K562 (cell line): ENCODE data around the gene TSPAN32. TPM values are rescaled to one million over a fixed set of nuclear protein-coding genes. Genes with fewer than 3 reads are reported as not detected.

Experiments used
- ATAC-seq: fragments of 200-7000 bp; cut with Tn5 transposase; 3 replicates; pipeline ENCODE4 v1.9.1; 2020; ENCODE audit warnings: moderate library complexity
- BruUV-seq: library from RNA; stranded (reverse); fragments of 400-500 nt; replicated peaks from 2 replicates; lab custom pipeline; 2021; lab: Mats Ljungman, UMichigan
- CTCF ChIA-PET: fragments of 300-600 bp; formaldehyde crosslinking; extraction: SDS; loops from one replicate; lab custom pipeline; 2021; ENCODE audit warnings: low intra/inter-chr PET ratio; lab: Yijun Ruan, JAX
- POLR2A ChIA-PET: fragments of 300-600, 350-650 bp; sonication (Branson Sonifier 250); formaldehyde crosslinking; extraction: SDS; loops from one replicate; lab custom pipeline; 2021; ENCODE audit warnings: antibody characterized with exemption, inconsistent platforms; lab: Yijun Ruan, JAX
- DNase-seq, 4 experiments: peaks; one replicate each; pipeline versions ENCODE4 v3.0.0 to v3.0.0-alpha.2; 2011 to 2018; ENCODE audit warnings: low spot score in 3 of 4, mixed read lengths in 3 of 4; ENCODE audit errors: extremely low read depth in 1 of 4
- FAIRE-seq: peaks from 2 replicates; lab custom pipeline; 2011; peaks lifted over from hg19 to GRCh38; lab: Jason Lieb, UNC
- H2AFZ ChIP-seq: 2 replicates; pipeline ENCODE4 v1.6.0; 2011; ENCODE audit warnings: low read depth, low read length, control low read depth, inconsistent platforms
- H3K27ac ChIP-seq: fragments of 200-600 bp; 3 replicates; pipeline ENCODE4 v1.8.0; 2011; ENCODE audit warnings: low read depth, mild to moderate bottlenecking, control low read depth, inconsistent platforms, low read length, moderate library complexity, mixed read lengths; ENCODE audit errors: extremely low read depth
- H3K27me3 ChIP-seq, 2 experiments: fragments of 300-600 bp in 1 of 2; 2 replicates in 1 of 2; 3 replicates in 1 of 2; pipeline versions ENCODE4 v1.6.0 to v1.8.0; 2011; ENCODE audit warnings: inconsistent platforms in 2 of 2, low read length in 2 of 2, mild to moderate bottlenecking in 1 of 2, mixed read lengths in 1 of 2, moderate library complexity in 1 of 2; ENCODE audit not compliant: control insufficient read depth in 2 of 2, insufficient read depth in 2 of 2
- H3K36me3 ChIP-seq: fragments of 300-600 bp; 3 replicates; pipeline ENCODE4 v1.8.0; 2011; ENCODE audit warnings: mild to moderate bottlenecking, low read length, inconsistent platforms; ENCODE audit not compliant: control insufficient read depth, insufficient read depth
- H3K4me1 ChIP-seq, 2 experiments: fragments of 200-600 bp in 1 of 2; replicated peaks in 1 of 2; 2 replicates in 1 of 2; 3 replicates in 1 of 2; pipeline versions ENCODE4 v1.5.1 to v1.8.0; 2011; ENCODE audit warnings: inconsistent platforms in 2 of 2, low read length in 2 of 2, mild to moderate bottlenecking in 1 of 2, mixed read lengths in 1 of 2, moderate library complexity in 1 of 2; ENCODE audit not compliant: control insufficient read depth in 2 of 2, insufficient read depth in 2 of 2
- H3K4me2 ChIP-seq: 2 replicates; pipeline ENCODE4 v1.6.1; 2011; ENCODE audit warnings: low read length, control low read depth, inconsistent platforms, mixed read lengths; ENCODE audit not compliant: insufficient read depth
- H3K4me3 ChIP-seq: fragments of 200-600 bp; sonication (generic), shearing (Covaris generic); 2 replicates; pipeline ENCODE4 v1.5.1; 2016; ENCODE audit warnings: control low read depth, inconsistent platforms
- H3K79me2 ChIP-seq: fragments of 200-600 bp; 3 replicates; pipeline ENCODE4 v1.8.0; 2011; ENCODE audit warnings: low read length, inconsistent platforms; ENCODE audit not compliant: control insufficient read depth, insufficient read depth
- H3K9ac ChIP-seq, 2 experiments: 2 replicates each; pipeline versions ENCODE4 v1.6.0 to v1.6.1; 2011; ENCODE audit warnings: low read depth in 2 of 2, low read length in 2 of 2, control low read depth in 1 of 2, inconsistent platforms in 1 of 2, mild to moderate bottlenecking in 1 of 2, mixed read lengths in 1 of 2; ENCODE audit not compliant: insufficient read depth in 1 of 2
- H3K9me1 ChIP-seq: one replicate; pipeline ENCODE4 v1.6.0; 2011; ENCODE audit warnings: inconsistent platforms, mild to moderate bottlenecking, low read length, moderate library complexity; ENCODE audit not compliant: control insufficient read depth, insufficient read depth
- H3K9me3 ChIP-seq: replicated peaks from 2 replicates; pipeline ENCODE4 v1.5.1; 2011; ENCODE audit warnings: low read depth, low read length, inconsistent platforms; ENCODE audit not compliant: control insufficient read depth, insufficient read depth
- H4K20me1 ChIP-seq: replicated peaks from 2 replicates; pipeline ENCODE4 v1.6.1; 2011; ENCODE audit warnings: low read length, inconsistent platforms, mixed read lengths; ENCODE audit not compliant: control insufficient read depth, insufficient read depth
- ARID1B ChIP-seq: fragments of 450-650 bp; IDR thresholded peaks from 2 replicates; pipeline ENCODE4 v1.6.1; 2016; ENCODE audit warnings: antibody characterized with exemption, mild to moderate bottlenecking, inconsistent platforms
- HDGF ChIP-seq: fragments of 450-650 bp; IDR thresholded peaks from 2 replicates; pipeline ENCODE4 v1.6.1; 2016
- HNRNPUL1 ChIP-seq: fragments of 200-400 bp; formaldehyde crosslinking; IDR thresholded peaks from 2 replicates; pipeline ENCODE4 v1.6.1; 2017; ENCODE audit warnings: low read length
- IRF1 ChIP-seq: sonication (generic); formaldehyde crosslinking; IDR thresholded peaks from 2 replicates; pipeline ENCODE4 v1.8.0; 2022; ENCODE audit warnings: missing genetic modification reagents, mild to moderate bottlenecking, borderline replicate concordance
- KDM2B ChIP-seq: fragments of 250-450 bp; sonication (Bioruptor Pico); IDR thresholded peaks from 2 replicates; pipeline ENCODE4 v1.8.0; 2021; ENCODE audit warnings: mild to moderate bottlenecking, moderate library complexity
- NR2F6 ChIP-seq: fragments of 450-650 bp; formaldehyde crosslinking; IDR thresholded peaks from 2 replicates; pipeline ENCODE4 v1.4.0; 2020; ENCODE audit warnings: mild to moderate bottlenecking
- PPARD ChIP-seq: fragments of 250-450 bp; sonication (Bioruptor Pico); IDR thresholded peaks from 2 replicates; pipeline ENCODE4 v1.8.0; 2022; ENCODE audit warnings: inconsistent platforms, mild to moderate bottlenecking, moderate library complexity
- RB1 ChIP-seq: fragments of 450-650 bp; IDR thresholded peaks from 2 replicates; pipeline ENCODE4 v1.6.1; 2017; ENCODE audit warnings: low read depth, mild to moderate bottlenecking
- WHSC1 ChIP-seq: IDR thresholded peaks from one replicate; pipeline ENCODE4 v1.6.1; 2012; ENCODE audit warnings: low read length, control low read depth, inconsistent platforms
- YY1 ChIP-seq, 3 experiments: IDR thresholded peaks; 2 replicates each; pipeline ENCODE4 v1.6.1; 2011; ENCODE audit warnings: low read length in 2 of 3, mild to moderate bottlenecking in 2 of 3, moderate library complexity in 2 of 3, borderline replicate concordance in 1 of 3, control low read depth in 1 of 3, low read depth in 1 of 3; ENCODE audit not compliant: insufficient read depth in 3 of 3, insufficient replicate concordance in 2 of 3, control insufficient read depth in 1 of 3, insufficient read length in 1 of 3; ENCODE audit errors: extremely low read depth in 1 of 3
- ZNF174 ChIP-seq: fragments of 250-450 bp; sonication (Bioruptor Pico); IDR thresholded peaks from 2 replicates; pipeline ENCODE4 v1.4.0; 2020; ENCODE audit warnings: mild to moderate bottlenecking
- ZNF175 ChIP-seq: fragments of 200-800 bp; sonication (Bioruptor generic); IDR thresholded peaks from 2 replicates; pipeline ENCODE4 v1.6.1; 2016; ENCODE audit warnings: low read depth, mild to moderate bottlenecking, missing genetic modification characterization, missing compliant biosample characterization
- ZNF408 ChIP-seq: fragments of 250-450 bp; sonication (Bioruptor Pico); IDR thresholded peaks from 2 replicates; pipeline ENCODE4 v1.4.0; 2020; ENCODE audit warnings: low read depth, mild to moderate bottlenecking, moderate library complexity
- ZNF589 ChIP-seq: fragments of 200-800 bp; sonication (Bioruptor generic); IDR thresholded peaks from 2 replicates; pipeline ENCODE4 v1.6.1; 2016; ENCODE audit warnings: low read depth, missing genetic modification characterization, missing compliant biosample characterization
- ZNF695 ChIP-seq: fragments of 450-650 bp; formaldehyde crosslinking; IDR thresholded peaks from 2 replicates; pipeline ENCODE4 v1.4.0; 2020; ENCODE audit warnings: mild to moderate bottlenecking, moderate library complexity
- WGBS: fragments of 100-300 bp; shearing (Covaris generic); methylation state at CpG from one replicate; pipeline ENCODE4 v1.1.6; 2016; ENCODE audit warnings: low coverage, mixed read lengths; ENCODE audit not compliant: insufficient coverage; ENCODE audit errors: missing lambda C conversion rate; 5-methylcytosine and 5-hydroxymethylcytosine counted together
- in situ Hi-C: fragments of 300-500 bp; cut with MboI; formaldehyde crosslinking; loops from 4 replicates; pipeline ENCODE4 v1.15.0; 2018; ENCODE audit warnings: inconsistent platforms, mixed read lengths
- intact Hi-C: fragments of 100-400 bp; cut with micrococcal nuclease; formaldehyde crosslinking; loops from 2 replicates; pipeline ENCODE4 v1.14.2; 2022
- polyA plus RNA-seq, 8 experiments: library from polyadenylated mRNA; depleted of rRNA in 4 of 8; stranded (reverse) in 5 of 8; unstranded in 3 of 8; fragments of >200 nt; fragmentation: Nextera tagmentation in 2 of 8; fragmentation: Illumina TruSeq in 1 of 8; extraction: Ambion mirVana in 2 of 8; extraction: Trizol in 1 of 8; gene quantifications; 2 replicates each; pipeline versions ENCODE4 v1.2.1 to v1.2.3, GENCODE V29; 2011 to 2014; ENCODE audit warnings: inconsistent platforms in 1 of 8, missing spikeins in 1 of 8
- total RNA-seq, 7 experiments: library from RNA; depleted of rRNA in 6 of 7; stranded (reverse); fragments of >200 nt in 6 of 7; fragmentation: Illumina TruSeq in 2 of 7; extraction: Trizol in 2 of 7; gene quantifications; 2 replicates each; pipeline versions ENCODE4 v1.2.1 to v1.2.3, GENCODE V29; 2011 to 2021; ENCODE audit warnings: low replicate concordance in 1 of 7
- TF ChIP-seq, protein P1 (sequence below), 2 experiments: fragments of 450-650 bp in 1 of 2; sonication (generic) in 1 of 2; formaldehyde crosslinking; conservative IDR thresholded peaks; 2 replicates each; pipeline versions ENCODE4 v1.4.0 to v1.8.1; 2020 to 2022; ENCODE audit warnings: mild to moderate bottlenecking in 1 of 2, missing genetic modification reagents in 1 of 2
- TF ChIP-seq, protein P2 (sequence below): fragments of 250-450 bp; sonication (Bioruptor Pico); IDR thresholded peaks from 2 replicates; pipeline ENCODE4 v1.9.0; 2021; ENCODE audit warnings: mild to moderate bottlenecking
- TF ChIP-seq, protein P3 (sequence below): fragments of 250-450 bp; sonication (Bioruptor Pico); IDR thresholded peaks from 2 replicates; pipeline ENCODE4 v1.5.0; 2022; ENCODE audit warnings: mild to moderate bottlenecking

The TSPAN32 gene
- total and polyA plus RNA-seq, 9 of the 15 experiments (the other 6 are each of a cell fraction or from before 2014, with no cell fraction given): 0.21 to 7.3 (median 2.6) TPM

- BruUV-seq: no TSS peak
- Histone ChIP-seq H4K20me1 (no peaks in the 10 kb centered on the region), H3K9ac (no peak overlapping the region), H3K27me3 (peaks cover 26 to 60% of the 10 kb centered on the region in 2 experiments; a peak in 4 of 5 replicates), H3K4me2 (no peak overlapping the region), H3K36me3 (no peaks in the 10 kb centered on the region), H2AFZ (no peak overlapping the region), H3K27ac (no peak overlapping the region), H3K4me1 (peaks cover 0 to 4% of the 10 kb centered on the region in 2 experiments; a peak in 2 of 5 replicates), H3K4me3 (no peak overlapping the region), H3K79me2 (no peaks in the 10 kb centered on the region), H3K9me3 (no peaks in the 10 kb centered on the region), H3K9me1 (no peaks in the 10 kb centered on the region)
- FAIRE-seq (no peak), DNase-seq (no peak), ATAC-seq (peak; percentile 61; the same call in 1 of the 3 replicates)
- 5% methylated on average over 2 of the region's 2 CpGs for WGBS
- ChIA-PET POLR2A (no interaction called here), CTCF (interaction anchor here (0.6 to 0.9 kb wide), 2 partner anchors 13 to 103 kb away, joined by 3 read pairs; no protein-coding TSS in a partner anchor)
- intact Hi-C loops (no loop called here), in situ Hi-C loops (no loop called here)
- TF ChIP-seq RB1: no peak
- no peak for TF ChIP-seq ZNF174
- TF ChIP-seq ZNF408 (CRISPR knock-in tag): no peak
- no peak for TF ChIP-seq NR2F6
- TF ChIP-seq KDM2B (CRISPR knock-in tag): no peak
- TF ChIP-seq, protein P1, sequence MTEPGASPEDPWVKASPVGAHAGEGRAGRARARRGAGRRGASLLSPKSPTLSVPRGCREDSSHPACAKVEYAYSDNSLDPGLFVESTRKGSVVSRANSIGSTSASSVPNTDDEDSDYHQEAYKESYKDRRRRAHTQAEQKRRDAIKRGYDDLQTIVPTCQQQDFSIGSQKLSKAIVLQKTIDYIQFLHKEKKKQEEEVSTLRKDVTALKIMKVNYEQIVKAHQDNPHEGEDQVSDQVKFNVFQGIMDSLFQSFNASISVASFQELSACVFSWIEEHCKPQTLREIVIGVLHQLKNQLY (CRISPR knock-in tag; conservative IDR thresholded peaks at IDR 0.05): no peak
- no peak for TF ChIP-seq HDGF
- TF ChIP-seq, protein P2, sequence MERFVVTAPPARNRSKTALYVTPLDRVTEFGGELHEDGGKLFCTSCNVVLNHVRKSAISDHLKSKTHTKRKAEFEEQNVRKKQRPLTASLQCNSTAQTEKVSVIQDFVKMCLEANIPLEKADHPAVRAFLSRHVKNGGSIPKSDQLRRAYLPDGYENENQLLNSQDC (CRISPR knock-in tag): no peak
- no peak for TF ChIP-seq HNRNPUL1
- TF ChIP-seq YY1 (IDR thresholded peaks at IDR 0.05; ENCODE audit: borderline replicate concordance in 1 of 3, control insufficient read depth in 1 of 3, extremely low read depth in 1 of 3, insufficient read depth in 3 of 3, insufficient read length in 1 of 3, insufficient replicate concordance in 2 of 3, low read depth in 1 of 3, low read length in 2 of 3): no peak
- no peak for TF ChIP-seq IRF1 (CRISPR knock-in tag)
- no peak for TF ChIP-seq ZNF175 (CRISPR knock-in tag)
- TF ChIP-seq WHSC1: no peak
- no peak for TF ChIP-seq ZNF589 (CRISPR knock-in tag)
- no peak for TF ChIP-seq PPARD (CRISPR knock-in tag)
- no peak for TF ChIP-seq ZNF695 (CRISPR knock-in tag)
- TF ChIP-seq ARID1B: 0 out of 2 replicates have a peak, but pooled peaks have one; percentile 11
- TF ChIP-seq, protein P3, sequence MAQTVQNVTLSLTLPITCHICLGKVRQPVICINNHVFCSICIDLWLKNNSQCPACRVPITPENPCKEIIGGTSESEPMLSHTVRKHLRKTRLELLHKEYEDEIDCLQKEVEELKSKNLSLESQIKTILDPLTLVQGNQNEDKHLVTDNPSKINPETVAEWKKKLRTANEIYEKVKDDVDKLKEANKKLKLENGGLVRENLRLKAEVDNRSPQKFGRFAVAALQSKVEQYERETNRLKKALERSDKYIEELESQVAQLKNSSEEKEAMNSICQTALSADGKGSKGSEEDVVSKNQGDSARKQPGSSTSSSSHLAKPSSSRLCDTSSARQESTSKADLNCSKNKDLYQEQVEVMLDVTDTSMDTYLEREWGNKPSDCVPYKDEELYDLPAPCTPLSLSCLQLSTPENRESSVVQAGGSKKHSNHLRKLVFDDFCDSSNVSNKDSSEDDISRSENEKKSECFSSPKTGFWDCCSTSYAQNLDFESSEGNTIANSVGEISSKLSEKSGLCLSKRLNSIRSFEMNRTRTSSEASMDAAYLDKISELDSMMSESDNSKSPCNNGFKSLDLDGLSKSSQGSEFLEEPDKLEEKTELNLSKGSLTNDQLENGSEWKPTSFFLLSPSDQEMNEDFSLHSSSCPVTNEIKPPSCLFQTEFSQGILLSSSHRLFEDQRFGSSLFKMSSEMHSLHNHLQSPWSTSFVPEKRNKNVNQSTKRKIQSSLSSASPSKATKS: no peak
Measured at GRCh38 chr11:2325719-2326118, 23.9 kb downstream of the TSPAN32 start.
